Neural cell (in vitro differentiated cells): ENCODE results near the gene TTLL1.

ENCODE experiments used
- EP300 ChIP-seq: fragments of 450-650 bp; conservative IDR thresholded peaks from 2 replicates; pipeline ENCODE4 v1.6.1; 2014; ENCODE audit warnings: antibody characterized with exemption, mild to moderate bottlenecking, moderate library complexity; ENCODE audit not compliant: poor library complexity, severe bottlenecking
- EZH2 ChIP-seq: fragments of 200-600, 300-800 bp; shearing (Covaris generic), sonication (generic); IDR thresholded peaks from 2 replicates; pipeline ENCODE4 v1.6.1; 2014; ENCODE audit warnings: antibody characterized with exemption, low read length, borderline replicate concordance, mild to moderate bottlenecking; ENCODE audit not compliant: insufficient read depth, poor library complexity, severe bottlenecking
- MXI1 ChIP-seq: fragments of 450-650 bp; conservative IDR thresholded peaks from 2 replicates; pipeline ENCODE4 v1.6.1; 2014; ENCODE audit warnings: antibody characterized with exemption, mild to moderate bottlenecking; ENCODE audit not compliant: poor library complexity, severe bottlenecking
- POLR2AphosphoS5 ChIP-seq: IDR thresholded peaks from 2 replicates; pipeline ENCODE4 v1.6.1; 2012
- SMC3 ChIP-seq: fragments of 450-650 bp; conservative IDR thresholded peaks from 2 replicates; pipeline ENCODE4 v1.6.1; 2014; ENCODE audit warnings: antibody characterized with exemption, mild to moderate bottlenecking, moderate library complexity; ENCODE audit not compliant: poor library complexity
- TAF1 ChIP-seq: IDR thresholded peaks from 2 replicates; pipeline ENCODE4 v1.6.1; 2012; ENCODE audit warnings: low read depth
- TF ChIP-seq, protein P1 (sequence below): fragments of 450-650 bp; IDR thresholded peaks from 2 replicates; pipeline ENCODE4 v1.5.1; 2014; ENCODE audit warnings: antibody characterized with exemption, mild to moderate bottlenecking, moderate library complexity; ENCODE audit not compliant: poor library complexity, severe bottlenecking

DNA sequence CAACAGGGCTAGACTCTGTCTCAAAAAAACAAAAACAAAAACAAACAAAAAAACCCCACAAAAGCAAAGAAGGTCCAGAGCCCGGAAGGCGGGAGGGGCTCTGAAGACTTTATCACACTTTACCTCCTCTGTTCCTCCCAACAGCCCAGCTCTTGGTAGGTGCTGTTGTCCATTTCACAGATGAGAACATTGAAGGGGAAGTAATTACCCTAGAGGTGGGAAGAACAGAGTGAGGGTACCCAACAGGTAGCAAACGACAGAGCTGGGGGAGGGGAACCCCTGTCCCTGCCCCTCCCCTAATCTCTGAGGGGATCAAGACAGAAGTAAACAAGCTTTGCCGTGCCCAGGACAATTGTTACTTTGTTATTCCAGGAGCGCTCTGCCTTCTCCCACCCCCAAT lies 20.3 kb upstream of the TTLL1 start:
- TF ChIP-seq POLR2AphosphoS5 (no peak), EZH2 (no peak), MXI1 (no peak), TAF1 (no peak), SMC3 (no peak), EP300 (no peak)
- TF ChIP-seq, protein P1, sequence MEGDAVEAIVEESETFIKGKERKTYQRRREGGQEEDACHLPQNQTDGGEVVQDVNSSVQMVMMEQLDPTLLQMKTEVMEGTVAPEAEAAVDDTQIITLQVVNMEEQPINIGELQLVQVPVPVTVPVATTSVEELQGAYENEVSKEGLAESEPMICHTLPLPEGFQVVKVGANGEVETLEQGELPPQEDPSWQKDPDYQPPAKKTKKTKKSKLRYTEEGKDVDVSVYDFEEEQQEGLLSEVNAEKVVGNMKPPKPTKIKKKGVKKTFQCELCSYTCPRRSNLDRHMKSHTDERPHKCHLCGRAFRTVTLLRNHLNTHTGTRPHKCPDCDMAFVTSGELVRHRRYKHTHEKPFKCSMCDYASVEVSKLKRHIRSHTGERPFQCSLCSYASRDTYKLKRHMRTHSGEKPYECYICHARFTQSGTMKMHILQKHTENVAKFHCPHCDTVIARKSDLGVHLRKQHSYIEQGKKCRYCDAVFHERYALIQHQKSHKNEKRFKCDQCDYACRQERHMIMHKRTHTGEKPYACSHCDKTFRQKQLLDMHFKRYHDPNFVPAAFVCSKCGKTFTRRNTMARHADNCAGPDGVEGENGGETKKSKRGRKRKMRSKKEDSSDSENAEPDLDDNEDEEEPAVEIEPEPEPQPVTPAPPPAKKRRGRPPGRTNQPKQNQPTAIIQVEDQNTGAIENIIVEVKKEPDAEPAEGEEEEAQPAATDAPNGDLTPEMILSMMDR, result no peak
